Keratinocyte (primary cell): Measurements from ENCODE around the gene NMRK2. TPM values are rescaled to one million over a fixed set of nuclear protein-coding genes. Genes with fewer than 3 reads are reported as not detected.

Experiments used
- DNase-seq: peaks from one replicate; pipeline ENCODE4 v3.0.0-alpha.2; 2011; ENCODE audit warnings: low read depth, missing footprints, low spot score
- FAIRE-seq: peaks from 2 replicates; lab custom pipeline; 2011; peaks lifted over from hg19 to GRCh38; lab: Jason Lieb, UNC
- H2AFZ ChIP-seq: 2 replicates; pipeline ENCODE4 v1.6.0; 2012; ENCODE audit warnings: low read length, control low read depth, inconsistent platforms; ENCODE audit not compliant: control insufficient read depth
- H3K27ac ChIP-seq: 2 replicates; pipeline ENCODE4 v1.5.1; 2011; ENCODE audit warnings: low read length; ENCODE audit not compliant: control insufficient read depth, insufficient read depth
- H3K27me3 ChIP-seq: 3 replicates; pipeline ENCODE4 v1.6.0; 2011; ENCODE audit warnings: low read length; ENCODE audit not compliant: control insufficient read depth, insufficient read depth; ENCODE audit errors: extremely low read depth
- H3K36me3 ChIP-seq, 2 experiments: 2 replicates in 1 of 2; 3 replicates in 1 of 2; pipeline ENCODE4 v1.5.1; 2011; ENCODE audit warnings: low read length in 2 of 2, mild to moderate bottlenecking in 1 of 2; ENCODE audit not compliant: control insufficient read depth in 2 of 2, insufficient read depth in 2 of 2; ENCODE audit errors: extremely low read depth in 1 of 2
- H3K4me1 ChIP-seq: 3 replicates; pipeline ENCODE4 v1.5.1; 2011; ENCODE audit warnings: low read length; ENCODE audit not compliant: control insufficient read depth, insufficient read depth; ENCODE audit errors: extremely low read depth
- H3K4me2 ChIP-seq: 3 replicates; pipeline ENCODE4 v1.6.0; 2011; ENCODE audit warnings: low read depth, low read length; ENCODE audit not compliant: control insufficient read depth, insufficient read depth; ENCODE audit errors: extremely low read depth
- H3K4me3 ChIP-seq, 3 experiments: fragments of 200-600 bp in 1 of 3; sonication (generic) in 1 of 3; 2 replicates in 2 of 3; 3 replicates in 1 of 3; pipeline ENCODE4 v1.5.1; 2011 to 2016; ENCODE audit warnings: low read length in 3 of 3, mild to moderate bottlenecking in 3 of 3, control low read depth in 2 of 3, inconsistent platforms in 1 of 3, low read depth in 1 of 3, mixed read lengths in 1 of 3, mixed run types in 1 of 3, moderate library complexity in 1 of 3; ENCODE audit not compliant: control insufficient read depth in 2 of 3, insufficient read depth in 2 of 3; ENCODE audit errors: extremely low read depth in 1 of 3
- H3K79me2 ChIP-seq: 2 replicates; pipeline ENCODE4 v1.6.0; 2012; ENCODE audit warnings: low read length; ENCODE audit not compliant: control insufficient read depth, insufficient read depth
- H3K9ac ChIP-seq: 3 replicates; pipeline ENCODE4 v1.6.0; 2011; ENCODE audit warnings: low read length; ENCODE audit not compliant: control insufficient read depth, insufficient read depth; ENCODE audit errors: extremely low read depth
- H3K9me1 ChIP-seq: 3 replicates; pipeline ENCODE4 v1.6.0; 2011; ENCODE audit warnings: low read length; ENCODE audit not compliant: control insufficient read depth, insufficient read depth; ENCODE audit errors: extremely low read depth
- H3K9me3 ChIP-seq: 2 replicates; pipeline ENCODE4 v1.5.1; 2012; ENCODE audit warnings: low read depth, low read length; ENCODE audit not compliant: control insufficient read depth
- H4K20me1 ChIP-seq: 3 replicates; pipeline ENCODE4 v1.6.0; 2011; ENCODE audit warnings: low read length; ENCODE audit not compliant: control insufficient read depth, insufficient read depth; ENCODE audit errors: extremely low read depth
- CTCF ChIP-seq, 3 experiments: IDR thresholded peaks in 1 of 3; conservative IDR thresholded peaks in 1 of 3; optimal IDR thresholded peaks in 1 of 3; 2 replicates in 2 of 3; 3 replicates in 1 of 3; pipeline versions ENCODE3 to v1.5.1; 2011; ENCODE audit warnings: low read length in 3 of 3, mild to moderate bottlenecking in 3 of 3, moderate library complexity in 2 of 3, control low read depth in 1 of 3, inconsistent platforms in 1 of 3; ENCODE audit not compliant: insufficient read depth in 2 of 3; ENCODE audit errors: extremely low read depth in 1 of 3
- EZH2 ChIP-seq: IDR thresholded peaks from one replicate; pipeline ENCODE4 v1.6.1; 2012; ENCODE audit warnings: inconsistent platforms, mild to moderate bottlenecking, low read length, moderate library complexity
- dilution Hi-C: fragments of 300-500 bp; cut with MboI; formaldehyde crosslinking; loops from one replicate; pipeline ENCODE4 v1.7.0; 2020; ENCODE audit warnings: low sequenced_read_pairs; ENCODE audit not compliant: extremely low pct_ligation_motif_present
- polyA plus RNA-seq, 5 experiments: library from polyadenylated mRNA; depleted of rRNA in 3 of 5; stranded (reverse) in 3 of 5; stranded (forward) in 1 of 5; unstranded in 1 of 5; fragments of >200 nt; gene quantifications; 1 replicate in 1 of 5; 2 replicates in 3 of 5; 3 replicates in 1 of 5; pipeline versions ENCODE4 v1.2.1 to v1.2.3, GENCODE V29; 2011 to 2012; ENCODE audit warnings: missing spikeins in 2 of 5, low read depth in 1 of 5, low replicate concordance in 1 of 5

NMRK2 gene
- polyA plus RNA-seq, 1 donor (not counting 4 experiments of a cell fraction or from before 2014, with no cell fraction given): not detected

- no peaks in the 10 kb centered on the region for H3K4me1 ChIP-seq
- dilution Hi-C loops: no loop called here
- H3K79me2 ChIP-seq: no peaks in the 10 kb centered on the region
- no peak overlapping the region for H3K9ac ChIP-seq
- H3K36me3 ChIP-seq: no peaks in the 10 kb centered on the region
- no peak for TF ChIP-seq CTCF (optimal IDR thresholded peaks at IDR 0.05 in 1 of 3, IDR thresholded peaks at IDR 0.05 in 1 of 3, conservative IDR thresholded peaks at IDR 0.05 in 1 of 3; ENCODE audit: extremely low read depth in 1 of 3, insufficient read depth in 2 of 3, low read length in 3 of 3)
- TF ChIP-seq EZH2: no peak
- no peak overlapping the region for H3K4me3 ChIP-seq
- peaks cover 9% of the 10 kb centered on the region for H3K27me3 ChIP-seq
- FAIRE-seq (no peak), DNase-seq (no peak)
- no peak overlapping the region for H3K4me2 ChIP-seq
- H3K9me1 ChIP-seq: no peaks in the 10 kb centered on the region
- no peaks in the 10 kb centered on the region for H4K20me1 ChIP-seq
- peaks cover 2% of the 10 kb centered on the region for H3K9me3 ChIP-seq
- no peak overlapping the region for H3K27ac ChIP-seq
- no peak overlapping the region for H2AFZ ChIP-seq
Observed at GRCh38 chr19:3897936-3898335, 34.9 kb upstream of the NMRK2 start.

- no peaks in the 10 kb centered on the region for H3K79me2 ChIP-seq
- FAIRE-seq (no peak), DNase-seq (no peak)
- no peaks in the 10 kb centered on the region for H3K9me1 ChIP-seq
- H3K9ac ChIP-seq: no peak overlapping the region
- TF ChIP-seq EZH2 (no peak), CTCF (optimal IDR thresholded peaks at IDR 0.05 in 1 of 3, IDR thresholded peaks at IDR 0.05 in 1 of 3, conservative IDR thresholded peaks at IDR 0.05 in 1 of 3; ENCODE audit: extremely low read depth in 1 of 3, insufficient read depth in 2 of 3, low read length in 3 of 3) (no peak)
- H3K9me3 ChIP-seq: peaks cover 2% of the 10 kb centered on the region
- dilution Hi-C loops: no loop called here
- no peaks in the 10 kb centered on the region for H3K4me1 ChIP-seq
- H3K4me2 ChIP-seq: no peak overlapping the region
- no peak overlapping the region for H2AFZ ChIP-seq
- no peak overlapping the region for H3K27ac ChIP-seq
- H4K20me1 ChIP-seq: no peaks in the 10 kb centered on the region
- peaks cover 10% of the 10 kb centered on the region for H3K27me3 ChIP-seq
- H3K4me3 ChIP-seq: no peak overlapping the region
- H3K36me3 ChIP-seq: no peaks in the 10 kb centered on the region
Observed at GRCh38 chr19:3898426-3898825, 34.4 kb upstream of the NMRK2 start.
